Suprapubic skin (tissue), 4 donors: ENCODE results near the gene UHRF1.

Experiments used
- CTCF ChIP-seq, 2 donors: fragments of 200-600 bp in 1 of 2; fragments of 450-650 bp in 1 of 2; sonication (generic) in 1 of 2; IDR thresholded peaks; one replicate each; pipeline ENCODE4 v1.5.1; 2016 to 2019; ENCODE audit warnings: antibody characterized with exemption in 2 of 2, mild to moderate bottlenecking in 1 of 2, moderate library complexity in 1 of 2
- EP300 ChIP-seq: sonication (generic); formaldehyde crosslinking; IDR thresholded peaks from one replicate; pipeline ENCODE4 v1.6.1; 2017; ENCODE audit warnings: antibody characterized with exemption
- POLR2A ChIP-seq, 2 donors: fragments of 450-650 bp; IDR thresholded peaks; one replicate each; pipeline ENCODE4 v1.6.1; 2017; ENCODE audit warnings: antibody characterized with exemption in 2 of 2, mild to moderate bottlenecking in 2 of 2, moderate library complexity in 2 of 2
- POLR2AphosphoS5 ChIP-seq, 3 donors: sonication (generic); formaldehyde crosslinking; IDR thresholded peaks; one replicate each; pipeline ENCODE4 v1.6.1; 2017; ENCODE audit warnings: antibody characterized with exemption in 3 of 3

- no peak for TF ChIP-seq CTCF (IDR thresholded peaks at IDR 0.05)
- TF ChIP-seq POLR2A (IDR thresholded peaks at IDR 0.05) = no peak
- no peak for TF ChIP-seq EP300
- TF ChIP-seq POLR2AphosphoS5 (IDR thresholded peaks at IDR 0.05) = no peak
Measured at GRCh38 chr19:5002143-5002542, 92.8 kb downstream of the UHRF1 start.
